Measurements from ENCODE around the gene SDK1.

DNA sequence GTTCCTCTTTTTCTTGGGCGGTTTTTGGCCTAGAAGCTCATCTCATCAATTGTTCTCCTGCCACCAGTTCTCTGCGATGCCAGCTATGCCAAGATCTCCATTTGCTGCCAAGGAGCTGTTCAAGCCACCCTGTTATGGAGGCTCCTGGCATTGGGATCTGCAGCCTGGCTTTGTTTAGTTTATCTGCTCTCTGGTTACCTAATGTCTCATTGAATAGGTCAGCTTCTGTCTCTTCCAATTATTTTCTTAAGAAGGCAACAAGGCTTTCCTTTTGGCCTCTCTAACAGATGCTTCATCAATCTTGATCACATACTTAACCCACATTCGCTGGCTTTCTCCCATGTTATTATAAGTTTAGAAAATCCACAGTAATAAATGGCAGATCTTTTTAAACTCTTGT lies 20.6 kb upstream of the SDK1 start:
- TF ChIP-seq, protein P1, sequence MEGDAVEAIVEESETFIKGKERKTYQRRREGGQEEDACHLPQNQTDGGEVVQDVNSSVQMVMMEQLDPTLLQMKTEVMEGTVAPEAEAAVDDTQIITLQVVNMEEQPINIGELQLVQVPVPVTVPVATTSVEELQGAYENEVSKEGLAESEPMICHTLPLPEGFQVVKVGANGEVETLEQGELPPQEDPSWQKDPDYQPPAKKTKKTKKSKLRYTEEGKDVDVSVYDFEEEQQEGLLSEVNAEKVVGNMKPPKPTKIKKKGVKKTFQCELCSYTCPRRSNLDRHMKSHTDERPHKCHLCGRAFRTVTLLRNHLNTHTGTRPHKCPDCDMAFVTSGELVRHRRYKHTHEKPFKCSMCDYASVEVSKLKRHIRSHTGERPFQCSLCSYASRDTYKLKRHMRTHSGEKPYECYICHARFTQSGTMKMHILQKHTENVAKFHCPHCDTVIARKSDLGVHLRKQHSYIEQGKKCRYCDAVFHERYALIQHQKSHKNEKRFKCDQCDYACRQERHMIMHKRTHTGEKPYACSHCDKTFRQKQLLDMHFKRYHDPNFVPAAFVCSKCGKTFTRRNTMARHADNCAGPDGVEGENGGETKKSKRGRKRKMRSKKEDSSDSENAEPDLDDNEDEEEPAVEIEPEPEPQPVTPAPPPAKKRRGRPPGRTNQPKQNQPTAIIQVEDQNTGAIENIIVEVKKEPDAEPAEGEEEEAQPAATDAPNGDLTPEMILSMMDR (IDR thresholded peaks at IDR 0.05) = no peak
- TF ChIP-seq POLR2A (IDR thresholded peaks at IDR 0.05) = no peak
